T-helper 2 cell (primary cell): ENCODE data around the gene DYRK3.

Source experiments
- DNase-seq, 5 experiments: peaks; one replicate each; pipeline versions ENCODE4 v3.0.0 to v3.0.0-alpha.2; 2012 to 2022

Gene DYRK3

DNA sequence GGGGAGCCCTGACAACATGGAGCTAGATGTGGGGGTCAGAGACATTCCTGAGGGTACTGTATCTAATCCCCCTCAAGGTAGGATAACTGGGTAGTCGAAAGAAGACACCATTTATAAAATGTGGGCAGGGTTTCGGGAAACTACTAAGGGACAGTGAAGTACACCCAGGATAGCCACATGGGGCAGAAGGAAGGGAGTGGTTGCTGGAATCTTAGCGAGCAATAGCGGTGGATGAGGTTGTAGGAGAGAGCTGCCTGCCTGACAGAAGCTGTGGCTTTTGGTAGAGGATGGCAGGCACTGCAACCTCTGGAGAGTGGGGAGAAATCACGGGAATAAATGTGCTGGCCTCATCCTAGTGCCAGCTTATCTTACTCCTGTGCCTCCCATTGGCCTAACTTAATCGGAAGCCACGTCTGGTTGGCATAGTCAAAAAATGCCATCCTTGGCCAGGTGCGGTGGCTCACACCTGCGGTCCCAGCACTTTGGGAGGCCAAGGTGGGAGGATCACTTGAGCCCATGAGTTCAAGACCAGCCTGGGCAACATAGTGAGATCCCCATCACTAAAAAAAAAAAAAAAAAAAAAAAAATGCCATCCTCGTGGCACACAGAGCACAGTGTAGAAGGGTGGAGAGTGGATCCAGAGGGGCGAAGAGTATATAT is 26.0 kb downstream of the DYRK3 start:
- DNase-seq = no peak

DNA sequence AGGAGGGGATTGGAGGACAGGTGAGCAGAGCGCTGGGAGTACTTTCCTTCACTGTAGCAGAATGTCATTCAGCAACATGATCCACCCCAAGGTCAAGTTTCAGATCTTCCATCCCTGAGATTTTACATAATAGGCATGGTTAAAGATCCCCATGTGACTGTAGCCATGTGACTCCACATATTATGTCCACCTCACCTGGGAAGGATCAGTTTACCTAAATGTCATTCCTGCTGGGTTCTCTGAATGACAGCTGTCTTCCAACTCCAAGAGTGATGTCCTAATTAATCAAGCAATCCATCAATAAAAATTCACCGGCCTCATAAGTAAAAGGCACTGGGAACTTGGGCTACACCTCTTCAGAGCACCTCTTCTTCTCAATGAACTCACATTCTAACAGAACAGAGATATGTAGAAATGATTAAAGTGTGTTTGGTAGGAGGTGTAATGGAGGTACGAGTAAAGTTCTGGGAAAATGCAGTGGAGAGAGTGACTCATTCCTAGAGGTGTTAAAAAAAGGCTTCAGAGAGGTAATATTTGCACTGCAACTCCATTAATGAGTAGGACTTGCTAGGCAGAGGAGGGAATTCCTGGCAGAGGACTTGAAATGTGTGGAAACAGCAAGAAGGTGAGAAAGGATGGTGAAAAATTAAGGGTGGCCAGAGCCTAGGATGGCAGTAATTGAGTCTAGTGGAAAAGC is 27.2 kb downstream of the DYRK3 start:
- no peak for DNase-seq

DNA sequence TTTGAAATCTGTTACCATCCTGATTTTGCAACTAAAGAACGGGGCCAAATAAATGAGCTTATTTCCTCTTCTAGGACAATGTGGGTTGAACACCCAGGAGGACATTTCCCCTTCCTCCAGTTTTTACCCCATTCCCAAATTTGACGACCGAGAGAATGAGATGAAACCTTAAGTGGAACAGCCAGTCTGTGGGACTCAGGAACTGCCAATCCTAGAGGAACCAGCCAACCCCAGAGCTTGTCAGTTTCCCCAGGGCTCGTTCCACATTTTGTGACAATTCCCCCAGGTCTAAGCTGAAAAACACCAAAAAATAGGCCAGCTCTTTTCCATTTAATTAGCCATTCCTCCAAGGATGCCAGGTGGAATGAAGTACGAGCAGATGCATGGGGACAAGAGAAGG is 28.0 kb downstream of the DYRK3 start:
- DNase-seq = no peak

DNA sequence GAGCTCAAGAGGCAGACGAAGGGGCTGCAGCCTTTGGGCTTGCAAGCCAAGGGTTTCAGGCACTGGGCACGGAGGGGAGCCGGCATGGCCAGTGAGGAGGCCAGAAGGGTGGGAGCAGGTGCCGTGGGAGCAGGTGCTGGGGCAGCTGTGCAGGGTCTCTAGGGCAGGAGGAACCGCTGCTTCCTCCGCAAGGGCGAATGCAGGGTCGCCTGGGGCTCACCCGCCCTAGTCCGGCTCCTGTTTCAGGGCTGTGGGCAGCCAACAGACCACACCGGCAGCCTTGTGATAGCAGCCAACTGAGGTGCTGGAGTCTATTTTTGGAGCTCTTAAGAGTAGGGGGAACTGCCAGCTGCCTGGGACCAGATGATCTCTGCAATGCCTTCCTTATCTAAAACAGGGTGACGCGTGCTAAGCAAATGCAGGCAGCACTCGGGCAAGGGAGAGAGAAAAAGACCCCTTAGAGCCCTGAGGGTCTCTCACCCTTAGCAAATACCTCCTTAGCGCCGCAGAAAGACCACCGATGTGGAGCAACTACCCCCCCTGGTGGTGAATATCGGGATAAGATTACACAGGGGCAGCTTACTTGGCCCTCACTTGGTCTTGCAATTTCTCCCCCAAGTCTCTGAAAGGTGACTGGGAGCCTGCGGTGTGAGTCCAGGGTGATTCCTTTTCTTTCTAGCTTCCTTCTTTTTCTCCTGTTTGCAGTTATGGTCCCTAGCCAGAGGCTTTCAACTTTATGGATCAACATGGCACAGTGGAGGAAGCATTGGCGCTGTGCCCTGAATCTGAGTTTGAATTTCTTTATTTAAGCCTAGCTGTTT is 28.7 kb downstream of the DYRK3 start:
- DNase-seq = peak in 4 of 5 experiments; percentile 44 to 60 (median 52)

DNA sequence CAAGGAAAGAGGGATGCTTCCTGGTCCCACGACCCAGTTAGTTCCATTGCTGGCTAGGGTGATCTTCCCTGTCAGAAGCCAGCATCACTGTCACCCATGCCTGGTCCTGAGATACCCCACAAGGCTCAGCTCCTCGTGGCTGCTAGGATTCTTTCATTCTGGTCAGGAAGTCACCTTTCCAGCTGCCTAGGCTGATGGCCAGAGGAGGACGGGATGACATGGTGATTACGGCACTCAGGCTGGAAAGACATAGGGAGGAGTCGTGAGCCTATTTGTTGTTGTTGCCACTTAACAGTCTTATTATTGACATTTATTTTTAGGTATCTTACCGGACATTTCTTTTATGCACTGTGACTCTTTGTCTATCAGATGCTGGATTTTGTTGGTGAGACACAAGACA is 29.4 kb downstream of the DYRK3 start:
- DNase-seq = no peak

DNA sequence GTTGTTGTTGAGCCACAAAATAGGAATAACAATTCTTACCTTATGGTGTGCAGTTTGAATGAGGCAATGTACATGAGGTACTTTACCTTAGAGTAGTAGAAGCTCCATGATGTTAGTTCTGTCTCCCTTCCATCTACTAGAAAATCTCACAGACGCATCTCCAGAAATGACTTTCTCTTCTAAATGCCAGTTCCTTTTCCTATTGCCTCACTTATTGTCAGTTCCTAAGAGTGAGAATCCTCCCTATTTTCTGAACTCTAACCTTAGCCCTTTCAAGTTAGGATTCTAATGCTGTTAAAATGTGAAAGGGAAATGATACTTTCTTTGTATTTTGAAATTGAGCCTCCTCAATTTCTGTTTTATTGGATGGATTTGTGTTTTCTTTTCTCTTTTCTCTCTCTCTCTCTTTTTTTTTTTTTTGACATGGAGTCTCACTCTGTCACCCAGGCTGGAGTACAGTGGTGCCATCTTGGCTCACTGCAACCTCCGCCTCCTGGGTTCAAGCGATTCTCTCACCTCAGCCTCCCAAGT is 30.8 kb downstream of the DYRK3 start:
- no peak for DNase-seq

DNA sequence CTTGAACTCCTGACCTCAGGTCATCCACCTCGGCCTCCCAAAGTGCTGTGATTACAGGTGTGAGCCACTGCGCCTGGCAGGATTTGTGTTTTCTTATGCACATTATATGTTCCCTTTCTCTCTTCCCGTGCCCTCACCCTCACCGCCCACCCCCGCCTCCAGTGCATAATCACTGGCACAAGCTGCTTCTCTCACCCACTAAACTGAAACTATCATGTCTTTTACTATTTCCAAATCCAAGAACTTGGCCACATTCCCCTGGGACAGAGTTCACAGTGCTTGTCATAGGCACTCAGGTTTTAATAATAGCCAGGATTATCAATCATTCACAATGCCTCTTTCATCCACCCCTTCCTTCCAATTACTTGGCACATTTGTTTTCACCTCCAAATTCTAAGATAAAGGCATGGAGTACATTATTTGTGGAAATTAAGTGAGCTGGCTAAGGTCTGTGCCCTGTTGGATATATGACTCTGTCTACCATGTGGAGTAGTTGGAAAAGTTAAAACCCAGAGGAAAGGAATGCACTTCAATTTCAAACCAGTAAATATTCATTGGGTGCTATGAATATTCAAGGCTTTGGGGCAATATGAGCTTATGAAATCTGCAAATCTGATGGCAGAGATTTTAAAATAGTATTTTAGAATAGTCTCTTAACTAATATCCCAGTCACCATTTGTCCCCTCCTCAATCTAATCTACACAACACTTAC is 31.8 kb downstream of the DYRK3 start:
- no peak for DNase-seq

DNA sequence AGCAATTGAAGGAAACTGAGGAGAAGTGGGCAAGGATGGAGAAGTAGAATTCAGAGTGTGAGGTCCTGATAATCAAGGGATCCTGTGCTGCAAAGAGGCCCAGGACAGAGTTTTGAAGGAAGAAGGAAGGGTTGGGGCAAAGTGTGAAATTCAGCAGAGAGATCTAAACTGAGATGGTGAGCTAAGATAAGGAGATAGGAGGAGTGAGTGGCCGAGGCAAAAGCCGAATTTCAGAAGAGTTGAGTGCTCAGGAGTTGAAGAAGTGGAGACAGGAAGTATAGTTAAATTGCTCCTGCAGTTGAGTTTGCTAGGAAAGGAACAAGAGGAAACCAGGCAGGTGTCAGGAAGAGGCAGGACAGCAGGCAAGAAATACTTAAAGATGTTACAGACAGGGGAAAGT is 33.0 kb downstream of the DYRK3 start:
- peak in 1 of 5 experiments; percentile 50 for DNase-seq

DNA sequence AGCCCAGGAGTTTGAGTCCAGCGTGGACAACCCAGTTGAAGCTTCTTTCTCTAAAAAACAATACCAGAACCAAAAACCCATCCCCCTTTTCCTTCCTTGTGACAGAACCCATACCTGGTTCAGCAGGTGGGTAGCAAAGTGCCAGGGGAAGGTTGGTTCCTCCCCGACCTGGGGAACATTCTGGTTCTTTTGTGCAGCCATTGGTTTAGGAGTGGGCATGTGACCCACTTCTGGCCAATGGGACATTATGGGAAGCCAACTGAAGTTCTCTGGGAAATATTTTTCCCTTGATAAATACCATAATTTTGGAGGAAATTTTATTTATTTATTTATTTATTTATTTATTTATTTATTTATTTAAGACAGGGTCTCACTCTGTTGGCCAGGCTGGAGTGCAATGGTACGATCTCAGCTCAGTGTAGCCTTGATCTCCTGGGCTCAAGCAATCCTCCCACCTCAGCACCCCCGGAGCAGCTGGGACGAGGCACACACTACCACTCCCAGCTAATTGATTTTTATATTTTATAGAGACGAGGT is 33.6 kb downstream of the DYRK3 start:
- no peak for DNase-seq

DNA sequence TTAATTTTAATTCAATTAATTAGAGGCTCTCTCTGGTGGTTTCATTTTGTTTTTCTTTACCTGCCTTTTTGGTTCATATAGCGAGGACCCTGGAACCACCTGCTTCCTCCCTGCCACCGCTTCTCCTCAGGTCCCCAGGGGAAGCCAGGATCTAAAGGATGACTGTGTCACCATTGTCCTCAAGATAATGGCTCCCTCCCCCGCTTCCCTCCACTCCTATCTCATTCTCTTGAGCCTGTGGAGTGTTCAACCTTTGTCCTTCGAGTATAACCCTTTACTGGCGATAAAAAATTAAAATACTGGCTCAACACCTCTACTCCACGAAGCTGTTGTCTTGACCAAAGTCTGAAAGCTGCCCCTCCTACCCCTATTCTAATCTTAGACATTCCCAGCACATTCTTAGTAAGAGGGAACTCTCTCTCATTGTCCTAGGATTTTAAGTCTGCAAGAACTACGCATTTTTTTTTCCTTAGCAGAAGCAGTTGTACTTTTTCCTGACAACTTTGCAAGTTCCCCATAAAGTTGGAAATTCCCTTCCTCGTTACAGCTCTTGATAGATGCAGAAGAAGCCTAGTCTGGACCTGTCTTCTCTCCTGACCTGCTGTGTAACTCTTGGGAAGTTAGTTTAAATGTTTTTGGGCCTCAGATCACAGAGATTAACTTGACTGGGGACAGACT is 36.8 kb downstream of the DYRK3 start:
- no peak for DNase-seq

DNA sequence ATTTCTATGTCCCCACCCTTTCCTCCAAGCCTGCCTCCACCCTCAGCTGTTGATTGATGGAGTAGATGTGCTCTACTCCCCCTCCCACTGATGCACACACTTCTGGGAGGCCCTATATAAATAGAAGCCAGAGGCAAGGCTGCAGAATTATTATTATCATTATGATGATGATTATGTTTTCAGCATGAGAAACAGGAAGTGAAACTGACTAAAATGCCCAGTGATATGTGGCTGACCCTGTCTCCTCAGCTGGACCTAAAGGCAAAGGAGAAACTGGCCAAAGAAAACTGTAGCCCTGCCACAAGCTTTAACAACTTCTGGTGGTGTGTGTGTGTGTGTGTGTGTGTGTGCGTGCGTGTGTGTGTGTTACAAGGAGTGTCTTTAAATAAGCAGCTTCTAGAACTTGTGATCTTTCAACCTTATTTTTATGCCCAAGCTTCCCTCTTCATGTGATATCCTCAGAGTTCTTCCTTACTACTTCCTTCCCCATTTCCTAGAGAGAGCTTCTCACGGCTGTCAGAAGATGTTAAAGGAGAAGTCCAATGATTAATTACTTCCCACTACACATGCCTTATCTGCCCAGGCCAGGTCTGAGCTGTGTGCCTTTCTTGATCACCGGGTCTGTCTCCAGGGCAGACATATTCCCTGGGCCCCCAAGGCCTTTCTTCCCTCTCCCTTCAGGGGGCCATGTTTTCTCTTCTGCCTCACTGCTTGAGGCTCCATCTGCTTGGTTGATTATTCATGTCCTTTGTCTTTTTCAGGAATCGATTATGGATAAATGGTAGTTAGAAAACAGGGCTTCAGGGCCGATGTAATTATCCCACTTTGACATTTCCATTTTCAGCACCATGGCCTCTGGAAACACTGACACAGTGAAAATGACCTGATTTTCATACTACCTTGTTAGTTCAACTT is 37.8 kb downstream of the DYRK3 start:
- no peak for DNase-seq

DNA sequence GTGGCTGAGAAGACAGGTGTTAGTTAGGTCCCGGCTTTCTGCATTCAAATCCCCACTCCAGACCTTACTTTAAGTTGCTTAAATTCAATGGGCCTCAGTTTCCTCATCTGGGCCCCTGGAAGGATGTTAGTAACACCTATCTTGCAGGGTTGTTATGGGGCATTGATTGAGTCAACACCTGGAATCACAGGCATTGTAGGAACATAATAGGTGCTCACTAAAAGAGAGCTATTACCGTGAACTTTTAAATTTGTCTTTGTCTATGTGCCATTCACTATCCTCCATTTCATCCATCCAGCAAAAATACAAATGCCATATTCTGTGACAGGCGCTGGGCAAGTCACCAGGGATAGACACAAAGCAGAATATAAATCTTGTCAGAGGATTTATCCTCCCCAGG is 38.9 kb downstream of the DYRK3 start:
- DNase-seq = no peak

DNA sequence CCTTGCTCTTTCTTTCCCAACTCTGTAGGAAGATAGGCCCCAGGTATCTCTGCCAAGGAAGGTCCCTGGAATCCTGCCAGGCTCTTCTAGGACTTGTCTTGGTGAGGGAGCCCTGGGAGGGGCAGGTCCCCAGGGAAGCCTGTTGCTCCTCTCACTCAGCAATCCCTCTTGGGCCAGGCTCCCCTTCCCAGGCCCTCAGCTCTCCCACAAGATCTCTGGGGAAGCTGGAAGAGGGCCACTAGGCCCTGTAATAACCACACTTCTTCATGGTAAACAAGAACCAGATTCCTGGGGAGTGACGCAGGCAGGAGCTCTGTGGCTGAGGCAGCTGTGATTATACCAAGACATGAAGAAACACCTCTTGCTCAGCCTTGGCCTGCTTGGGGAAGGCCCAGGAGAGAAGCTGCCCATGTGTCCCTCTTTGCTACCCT is 39.4 kb downstream of the DYRK3 start:
- DNase-seq = no peak

DNA sequence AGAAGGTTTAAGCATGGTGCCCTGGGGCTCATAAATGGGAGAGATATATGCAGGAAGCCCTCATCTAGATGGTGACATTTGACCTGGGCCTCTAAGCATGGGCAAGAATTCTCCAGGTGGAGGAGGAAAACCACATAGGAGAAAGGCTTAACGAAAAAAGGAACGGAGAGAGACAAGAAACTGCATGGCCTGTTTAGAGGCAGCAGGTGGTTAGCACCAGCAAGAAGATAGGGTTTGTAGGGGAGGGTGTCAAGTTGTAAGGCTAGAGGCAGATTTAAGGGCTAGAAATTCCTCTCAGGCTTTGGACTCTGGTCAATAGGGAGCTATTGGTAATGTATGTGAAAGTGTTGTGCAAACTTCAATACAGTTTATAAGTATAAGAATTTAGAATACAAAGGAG is 41.2 kb downstream of the DYRK3 start:
- DNase-seq = no peak

DNA sequence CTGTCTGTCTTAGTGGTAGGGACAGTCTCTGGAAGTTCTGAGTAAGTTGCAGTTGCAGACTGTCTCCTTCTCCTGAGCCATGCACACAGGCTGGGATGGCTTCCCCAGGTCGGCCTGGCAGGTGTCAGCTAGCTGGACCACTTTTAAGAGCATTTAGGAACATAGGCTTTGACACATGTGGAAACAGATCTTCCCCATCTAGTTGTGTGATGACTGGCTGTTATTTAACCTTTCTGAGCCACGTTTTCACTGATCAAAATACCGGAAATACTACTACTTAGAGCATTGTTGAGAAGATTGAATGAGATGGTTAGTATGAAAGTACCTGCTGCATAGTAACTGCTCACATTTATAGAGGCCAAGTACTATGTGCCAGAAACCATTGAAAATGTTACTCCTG is 43.2 kb downstream of the DYRK3 start:
- DNase-seq = peak in 1 of 5 experiments; percentile 55

DNA sequence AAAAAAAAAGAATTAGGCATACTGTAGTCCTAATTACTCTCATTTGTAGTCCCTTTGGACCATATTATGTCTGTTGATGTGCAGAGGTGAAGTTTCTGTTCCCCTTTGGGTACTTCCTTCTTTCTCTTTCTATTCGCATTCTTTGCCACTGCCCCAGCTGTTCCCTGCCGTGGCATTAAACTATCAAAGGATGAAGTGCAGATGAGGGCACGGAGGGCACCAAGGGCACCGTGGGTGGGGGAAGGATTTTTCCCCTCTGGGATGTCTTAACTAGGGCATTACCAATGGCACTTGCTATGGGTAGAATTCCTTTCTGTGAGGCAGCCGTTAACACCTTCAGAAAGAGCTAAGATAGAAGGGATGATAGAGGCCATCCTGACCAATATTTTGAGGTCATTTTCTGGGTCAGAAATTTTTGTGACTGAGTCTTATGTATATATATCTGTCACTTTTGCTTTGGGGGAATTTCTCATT is 44.4 kb downstream of the DYRK3 start:
- peak in 1 of 5 experiments; percentile 25 for DNase-seq

DNA sequence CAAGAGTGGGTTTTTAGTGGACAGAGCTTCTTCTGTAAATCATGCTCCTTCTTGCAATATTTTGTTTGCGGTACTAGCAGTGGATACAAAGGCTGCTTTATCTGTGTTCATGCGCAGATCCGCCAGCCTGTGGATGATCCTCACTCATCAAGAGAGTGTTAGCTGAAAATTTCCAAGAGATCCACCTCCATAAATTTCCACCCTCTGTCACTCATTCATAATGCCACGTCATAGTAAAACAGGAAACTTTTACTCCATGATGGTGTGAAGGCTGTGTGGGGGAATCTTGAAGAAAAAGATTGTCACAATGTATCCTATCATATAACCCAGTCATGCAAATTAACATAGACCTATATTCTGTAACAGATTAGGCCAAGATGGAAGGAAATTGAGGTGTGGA is 44.9 kb downstream of the DYRK3 start:
- no peak for DNase-seq

DNA sequence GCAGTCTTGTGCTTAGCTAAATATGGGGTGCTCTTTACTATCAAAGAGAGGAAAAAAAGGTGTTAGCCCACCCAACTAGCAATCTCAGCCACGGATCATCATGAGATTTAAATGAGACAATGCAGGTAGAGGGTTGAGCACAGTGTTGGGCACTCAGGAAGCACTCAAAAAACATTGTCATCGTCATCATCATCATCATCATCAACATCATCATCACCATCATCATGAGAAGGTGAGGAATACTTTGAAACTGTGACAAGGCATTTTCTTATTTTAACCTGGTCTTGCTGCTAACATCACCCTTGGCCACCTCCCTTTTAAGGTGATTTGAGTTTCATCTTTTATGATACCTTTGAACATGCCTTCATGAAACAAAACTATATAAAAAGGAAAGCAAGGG is 46.0 kb downstream of the DYRK3 start:
- DNase-seq = no peak

DNA sequence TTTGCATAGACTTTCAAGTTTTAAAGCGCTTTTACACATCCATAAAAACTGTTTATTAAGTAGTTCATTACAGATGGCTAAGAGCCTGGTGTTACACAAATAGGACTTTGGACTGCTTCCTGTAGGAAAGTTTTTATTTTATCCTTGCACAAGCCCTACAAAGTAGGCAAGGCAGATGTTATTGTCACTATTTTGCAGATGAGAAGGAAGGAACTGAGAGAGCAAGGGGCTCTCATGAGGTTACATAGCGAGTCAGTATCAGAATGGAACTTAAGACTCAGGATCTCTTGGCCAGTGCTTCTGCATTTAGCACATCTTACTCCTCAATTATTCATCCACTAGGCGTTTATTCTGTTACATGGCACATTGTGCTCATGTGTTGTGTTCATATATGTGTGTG is 46.8 kb downstream of the DYRK3 start:
- DNase-seq = no peak

DNA sequence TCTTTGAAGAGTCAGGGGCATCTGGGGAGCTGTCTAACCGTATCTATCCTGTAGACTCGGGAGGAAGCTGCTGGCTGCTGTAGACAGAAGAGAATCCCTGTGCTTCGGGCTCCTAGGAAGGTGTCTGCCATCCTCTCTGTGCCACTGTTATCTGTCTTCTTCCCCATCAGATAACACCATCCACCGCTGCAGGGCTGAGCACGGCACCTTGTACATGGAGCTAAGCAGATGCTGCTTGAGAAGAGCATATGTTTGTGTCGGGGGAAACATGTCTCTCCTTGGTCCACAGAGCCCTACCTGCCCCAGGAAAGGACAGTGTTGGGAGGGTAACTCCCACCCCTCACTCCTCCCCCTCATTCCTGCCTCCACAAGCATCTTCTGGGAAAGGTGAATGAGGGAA is 48.0 kb downstream of the DYRK3 start:
- no peak for DNase-seq

DNA sequence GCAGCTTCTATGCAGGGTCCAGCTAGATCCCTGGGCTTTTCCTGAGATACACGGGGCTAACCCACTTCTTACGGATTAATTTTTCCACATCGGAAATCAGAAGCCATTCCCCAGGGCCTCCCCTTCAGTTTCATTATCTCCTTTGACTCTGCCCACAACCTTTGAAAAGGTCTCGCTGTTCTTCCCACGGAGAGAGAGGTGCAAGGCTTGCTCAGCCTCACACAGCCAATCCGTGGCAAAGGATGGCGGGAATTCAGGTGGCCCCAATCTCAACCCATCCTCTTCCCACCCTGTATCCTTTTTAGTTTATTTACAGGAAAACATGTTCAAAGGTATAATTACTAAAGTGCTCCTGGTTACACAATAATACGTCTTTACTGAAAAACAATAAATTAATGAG is 48.7 kb downstream of the DYRK3 start:
- DNase-seq = no peak
